NCI-H446 treated with DMSO at 0.1 percent for 48 hours (cell line): ENCODE measurements around the gene PLOD1.

Experiments
- DNase-seq: peaks from one replicate; lab custom pipeline; 2025; lab: John Stamatoyannopoulos, UW

PLOD1 gene

GRCh38 chr1:11979028-11979850 lies 44.7 kb downstream of the PLOD1 start:
- DNase-seq = peak; percentile 78

- DNase-seq = peak; percentile 99
These were observed 45.5 kb downstream of the PLOD1 start, which contains the start of gene MFN2 for GRCh38 chr1:11979851-11980675. Gene MFN2, plus strand, starts transcription at chr1:11980444. Its CDS starts 8,725 bp downstream, at chr1:11989169.

- DNase-seq = no peak
These were observed 46.1 kb downstream of the PLOD1 start for GRCh38 chr1:11980676-11980972.

DNA sequence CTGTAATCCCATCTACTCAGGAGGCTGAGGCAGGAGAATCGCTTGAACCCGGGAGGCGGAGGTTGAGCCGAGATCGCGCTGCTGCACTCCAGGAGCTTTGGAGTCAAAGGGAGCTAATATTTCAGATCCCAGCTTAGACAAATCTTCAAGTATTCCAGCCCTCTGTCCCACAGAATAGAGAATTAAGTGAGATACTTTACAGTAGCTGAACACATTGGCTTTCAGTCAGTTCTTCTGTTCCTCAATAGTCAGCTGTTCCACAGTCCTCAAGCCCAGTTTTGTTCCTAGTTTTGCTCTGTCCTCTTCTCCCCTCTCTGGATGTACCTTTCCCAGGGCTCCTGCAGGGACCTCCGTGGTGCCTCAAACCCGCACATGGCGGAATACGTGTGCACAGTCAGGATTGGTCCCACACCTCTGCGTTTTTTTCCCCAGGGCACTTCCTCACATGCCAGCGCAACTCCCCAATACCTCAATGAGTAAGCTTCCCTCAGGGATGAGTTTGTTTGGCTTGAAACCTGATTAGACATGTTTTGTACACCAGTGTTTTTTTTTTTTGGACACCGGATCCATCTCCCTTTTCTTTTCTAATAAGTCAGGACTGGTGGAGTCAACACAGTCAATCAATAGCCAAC lies 47.0 kb downstream of the PLOD1 start:
- DNase-seq = no peak

DNA sequence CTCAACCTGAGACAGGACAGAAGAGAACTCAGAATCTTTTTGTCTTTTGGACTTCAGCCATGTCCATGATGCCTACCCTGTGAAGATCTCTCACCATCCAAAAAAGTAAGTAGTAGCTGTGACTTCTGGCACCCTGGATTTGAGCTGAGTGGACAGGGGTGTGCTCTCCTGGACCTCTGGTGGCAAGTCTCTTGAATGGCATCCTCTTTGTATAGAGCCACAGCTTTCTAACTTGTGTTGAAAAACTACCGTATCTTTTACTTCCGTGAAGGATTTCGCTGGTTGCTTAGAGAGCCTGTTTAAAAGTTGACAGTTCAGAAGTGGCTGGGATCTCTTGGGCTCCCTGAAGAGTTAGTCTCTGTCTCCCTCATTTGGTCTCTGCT lies 47.5 kb downstream of the PLOD1 start:
- no peak for DNase-seq

DNA sequence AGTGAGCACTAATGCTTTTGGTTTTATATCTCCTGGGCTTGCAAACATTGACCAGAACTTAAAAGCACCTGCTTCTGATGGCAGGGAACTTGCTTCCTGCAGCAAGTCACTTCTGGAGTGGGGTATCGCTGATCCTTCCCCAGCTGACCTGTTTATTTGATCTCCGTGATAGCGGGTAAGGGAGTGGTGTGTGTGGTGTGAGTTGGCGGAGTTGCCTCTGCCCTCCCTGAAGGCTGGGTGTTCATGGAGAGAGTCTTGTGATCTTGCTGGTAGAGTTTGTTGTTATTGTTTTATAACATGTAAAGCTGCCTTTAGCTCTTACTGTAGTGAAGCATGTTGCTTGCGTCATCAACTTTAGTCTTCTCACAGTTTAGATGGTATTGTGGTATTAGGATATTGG lies 49.6 kb downstream of the PLOD1 start:
- DNase-seq = no peak

DNA sequence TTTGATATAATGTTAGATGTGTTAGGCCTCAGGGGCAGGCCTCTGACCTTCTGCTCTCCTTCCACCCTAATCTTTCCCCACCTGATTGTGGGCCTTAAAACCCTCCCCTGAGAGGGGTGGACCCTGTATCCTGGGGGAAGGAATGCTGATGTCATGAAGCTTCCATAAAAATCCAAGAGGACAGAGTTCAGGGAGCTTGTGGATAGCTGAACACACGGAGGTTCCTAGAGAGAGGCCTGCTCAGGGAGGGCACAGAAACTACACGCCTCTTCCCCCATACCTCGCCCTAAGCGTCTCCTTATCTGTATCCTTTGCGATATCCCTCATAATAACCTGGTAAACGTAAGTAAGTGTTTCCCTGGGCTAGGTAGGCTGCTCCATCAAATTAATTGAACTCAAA lies 50.1 kb downstream of the PLOD1 start:
- no peak for DNase-seq

GRCh38 chr1:11985171-11985570 lies 50.7 kb downstream of the PLOD1 start:
- no peak for DNase-seq

- DNase-seq = no peak
These were observed 51.3 kb downstream of the PLOD1 start for GRCh38 chr1:11985851-11986250.

DNA sequence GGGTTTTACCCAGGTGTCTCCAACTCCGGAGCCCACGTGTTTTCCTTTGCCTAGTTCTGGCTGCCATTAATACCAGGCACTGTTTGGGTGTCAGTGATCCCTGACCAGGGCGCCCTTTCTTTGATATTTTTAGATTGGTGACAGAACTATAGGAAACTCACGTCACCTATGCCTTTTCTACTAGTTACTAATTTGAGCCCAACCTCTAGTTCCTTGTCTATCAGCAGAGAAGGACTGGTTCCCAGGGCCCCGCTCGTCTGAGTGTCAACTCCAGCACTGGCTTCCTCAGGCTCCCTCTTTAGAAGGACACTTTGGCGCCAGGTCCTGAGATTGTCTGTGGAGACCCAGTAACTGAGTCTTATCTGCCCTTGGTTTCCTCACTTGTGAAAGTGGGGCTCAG lies 55.2 kb downstream of the PLOD1 start:
- no peak for DNase-seq

GRCh38 chr1:11990303-11991032 lies 56.0 kb downstream of the PLOD1 start:
- no peak for DNase-seq

DNA sequence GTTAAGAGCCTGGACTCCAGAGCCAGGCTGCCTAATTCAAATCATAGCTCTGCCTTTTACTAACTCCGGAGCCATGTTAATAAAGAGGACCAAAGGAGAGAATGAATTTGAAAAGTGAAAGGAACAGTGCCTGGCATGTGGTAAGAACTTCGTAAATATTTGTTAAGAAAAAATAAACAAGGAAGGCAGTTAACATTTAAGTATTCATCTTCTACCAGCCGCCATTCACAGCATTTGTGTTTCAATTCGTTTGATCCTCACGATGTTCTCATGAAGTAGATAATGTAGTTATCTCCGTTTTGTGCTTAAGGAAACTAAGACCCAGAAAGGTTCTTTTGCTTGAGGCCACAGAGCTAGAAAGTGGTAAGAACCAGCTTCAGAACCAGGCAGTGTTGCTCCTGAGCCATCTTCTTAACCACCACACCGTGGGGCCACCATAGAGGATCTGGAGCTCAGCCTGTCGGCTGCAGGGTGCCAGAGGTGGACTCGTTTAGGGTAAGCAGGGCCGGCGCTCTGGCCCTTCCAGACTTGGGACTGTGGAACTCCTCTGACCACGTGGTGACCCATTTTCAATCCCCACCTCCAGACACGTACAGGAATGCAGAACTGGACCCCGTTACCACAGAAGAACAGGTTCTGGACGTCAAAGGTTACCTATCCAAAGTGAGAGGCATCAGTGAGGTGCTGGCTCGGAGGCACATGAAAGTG lies 57.6 kb downstream of the PLOD1 start:
- no peak for DNase-seq

DNA sequence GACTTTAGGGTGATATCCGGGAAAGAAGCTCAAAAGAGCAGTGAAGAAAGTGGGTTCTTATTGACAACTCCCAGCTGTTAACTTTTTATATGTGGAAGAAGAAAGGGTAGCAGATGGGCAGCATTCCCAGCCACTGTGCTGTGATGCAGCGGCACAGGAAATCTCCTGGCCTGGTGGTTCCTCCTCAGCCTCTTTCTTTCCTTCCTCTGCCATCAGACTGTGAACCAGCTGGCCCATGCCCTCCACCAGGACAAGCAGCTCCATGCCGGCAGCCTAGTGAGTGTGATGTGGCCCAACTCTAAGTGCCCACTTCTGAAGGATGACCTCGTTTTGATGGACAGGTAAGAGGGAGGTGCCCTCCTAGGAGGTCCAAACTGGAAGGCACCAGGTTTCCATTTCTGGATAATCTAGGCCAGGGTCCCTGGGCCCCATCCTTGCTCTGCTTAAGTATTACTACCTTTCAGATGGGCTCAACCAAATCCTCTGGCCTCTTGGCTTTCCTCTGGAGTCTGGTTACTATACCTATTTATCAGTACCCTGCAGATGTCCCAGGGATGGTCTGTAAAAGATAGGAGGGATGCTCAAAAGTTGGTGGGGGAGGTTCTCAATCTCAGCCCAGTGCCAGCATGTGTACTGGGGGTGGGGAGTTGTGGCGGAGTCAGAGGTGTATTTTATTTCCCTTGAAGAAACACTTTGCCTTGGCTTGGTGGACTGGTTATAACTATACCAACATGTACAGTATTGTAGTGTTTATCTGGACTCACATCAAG lies 62.7 kb downstream of the PLOD1 start:
- no peak for DNase-seq

- no peak for DNase-seq
These were observed 64.1 kb downstream of the PLOD1 start for GRCh38 chr1:11998636-11999035.

DNA sequence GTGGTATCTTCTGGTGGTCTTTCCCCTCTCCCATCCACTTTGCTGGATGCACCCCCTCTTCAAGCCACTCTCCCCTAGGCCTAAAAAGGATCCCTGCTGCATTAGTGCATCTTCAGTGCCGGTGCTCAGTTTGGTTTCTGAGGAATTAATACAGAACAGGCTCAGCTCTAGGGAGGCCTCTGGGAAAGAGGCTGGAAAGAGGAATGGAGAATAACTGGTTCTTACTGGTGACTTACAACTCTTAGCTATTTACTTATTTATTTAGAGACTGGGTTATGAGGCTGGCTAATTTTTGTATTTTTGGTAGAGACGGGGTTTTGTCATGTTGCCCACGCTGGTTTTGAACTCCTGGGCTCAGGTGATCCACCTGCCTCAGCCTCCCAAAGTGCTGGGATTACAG lies 64.7 kb downstream of the PLOD1 start:
- no peak for DNase-seq

- no peak for DNase-seq
These were observed 66.9 kb downstream of the PLOD1 start for GRCh38 chr1:12001249-12001917.

GRCh38 chr1:12001996-12002493 lies 67.5 kb downstream of the PLOD1 start:
- DNase-seq = no peak

- DNase-seq = no peak
These were observed 69.2 kb downstream of the PLOD1 start for GRCh38 chr1:12003762-12004161.

- no peak for DNase-seq
These were observed 71.1 kb downstream of the PLOD1 start for GRCh38 chr1:12005488-12006166.
